Forelimb muscle (tissue), 1 donor: Measurements from ENCODE around the gene CACNA1C. TPM values are rescaled to one million over a fixed set of nuclear protein-coding genes. Genes with fewer than 3 reads are reported as not detected.

Experiments
- DNase-seq: peaks from one replicate; pipeline ENCODE4 v3.0.0-alpha.2; 2013; ENCODE audit warnings: low read depth
- polyA plus RNA-seq: library from polyadenylated mRNA; unstranded; fragments of 120-200 nt; gene quantifications from one replicate; pipeline ENCODE4 v1.2.1, GENCODE V29; 2013; ENCODE audit not compliant: insufficient read length

CACNA1C gene
- 3.2 TPM for polyA plus RNA-seq

- DNase-seq: peak; percentile 38
Measured at GRCh38 chr12:2052826-2053678, at the start of gene CACNA1C. Gene CACNA1C, plus strand, starts transcription at chr12:2052987. Its CDS starts 576 bp downstream, at chr12:2053563.

- DNase-seq: no peak
Measured at GRCh38 chr12:2003676-2004112, 49.1 kb upstream of the CACNA1C start.

- peak; percentile 94 for DNase-seq
Measured at GRCh38 chr12:2004113-2004929, 48.5 kb upstream of the CACNA1C start, which contains the start of gene DCP1B. Gene DCP1B, minus strand, starts transcription at chr12:2004457. Its CDS starts 26 bp downstream, at chr12:2004431.

- no peak for DNase-seq
Measured at GRCh38 chr12:2008677-2009076, 44.1 kb upstream of the CACNA1C start.

GRCh38 chr12:2009623-2010022 is 43.2 kb upstream of the CACNA1C start:
- DNase-seq: no peak

- DNase-seq: no peak
Measured at GRCh38 chr12:2011643-2012607, 40.9 kb upstream of the CACNA1C start.

- no peak for DNase-seq
Measured at GRCh38 chr12:2013086-2013485, 39.7 kb upstream of the CACNA1C start.

- no peak for DNase-seq
Measured at GRCh38 chr12:2013527-2014223, 39.1 kb upstream of the CACNA1C start.

GRCh38 chr12:2014231-2014630 is 38.6 kb upstream of the CACNA1C start:
- DNase-seq: no peak

- no peak for DNase-seq
Measured at GRCh38 chr12:2016862-2017545, 35.8 kb upstream of the CACNA1C start.

- no peak for DNase-seq
Measured at GRCh38 chr12:2017546-2018337, 35.0 kb upstream of the CACNA1C start.

GRCh38 chr12:2018391-2018790 is 34.4 kb upstream of the CACNA1C start:
- DNase-seq: no peak

GRCh38 chr12:2019126-2019525 is 33.7 kb upstream of the CACNA1C start:
- no peak for DNase-seq

- no peak for DNase-seq
Measured at GRCh38 chr12:2020511-2020910, 32.3 kb upstream of the CACNA1C start.

GRCh38 chr12:2023365-2023764 is 29.4 kb upstream of the CACNA1C start:
- no peak for DNase-seq

GRCh38 chr12:2027351-2027750 is 25.4 kb upstream of the CACNA1C start:
- DNase-seq: no peak

- DNase-seq: no peak
Measured at GRCh38 chr12:2029851-2030250, 22.9 kb upstream of the CACNA1C start.

- DNase-seq: no peak
Measured at GRCh38 chr12:2032506-2032905, 20.3 kb upstream of the CACNA1C start.
